GM21737 (cell line): Measurements from ENCODE around the gene ERMP1.
A peak's percentile ranks its signal among the peaks of the same experiment; 100 is the strongest.
"Not testable (repeated sequence)": the region's sequence is repeated elsewhere in the genome, so short reads cannot be mapped to it uniquely, and the experiment has no call there.

Experiments used
- ATAC-seq: cut with Tn5 transposase; IDR thresholded peaks from one replicate; pipeline ENCODE4 v1.9.1; 2021; ENCODE audit warnings: mild to moderate bottlenecking, moderate library complexity; ENCODE audit not compliant: unreplicated experiment

Gene ERMP1, protein sequence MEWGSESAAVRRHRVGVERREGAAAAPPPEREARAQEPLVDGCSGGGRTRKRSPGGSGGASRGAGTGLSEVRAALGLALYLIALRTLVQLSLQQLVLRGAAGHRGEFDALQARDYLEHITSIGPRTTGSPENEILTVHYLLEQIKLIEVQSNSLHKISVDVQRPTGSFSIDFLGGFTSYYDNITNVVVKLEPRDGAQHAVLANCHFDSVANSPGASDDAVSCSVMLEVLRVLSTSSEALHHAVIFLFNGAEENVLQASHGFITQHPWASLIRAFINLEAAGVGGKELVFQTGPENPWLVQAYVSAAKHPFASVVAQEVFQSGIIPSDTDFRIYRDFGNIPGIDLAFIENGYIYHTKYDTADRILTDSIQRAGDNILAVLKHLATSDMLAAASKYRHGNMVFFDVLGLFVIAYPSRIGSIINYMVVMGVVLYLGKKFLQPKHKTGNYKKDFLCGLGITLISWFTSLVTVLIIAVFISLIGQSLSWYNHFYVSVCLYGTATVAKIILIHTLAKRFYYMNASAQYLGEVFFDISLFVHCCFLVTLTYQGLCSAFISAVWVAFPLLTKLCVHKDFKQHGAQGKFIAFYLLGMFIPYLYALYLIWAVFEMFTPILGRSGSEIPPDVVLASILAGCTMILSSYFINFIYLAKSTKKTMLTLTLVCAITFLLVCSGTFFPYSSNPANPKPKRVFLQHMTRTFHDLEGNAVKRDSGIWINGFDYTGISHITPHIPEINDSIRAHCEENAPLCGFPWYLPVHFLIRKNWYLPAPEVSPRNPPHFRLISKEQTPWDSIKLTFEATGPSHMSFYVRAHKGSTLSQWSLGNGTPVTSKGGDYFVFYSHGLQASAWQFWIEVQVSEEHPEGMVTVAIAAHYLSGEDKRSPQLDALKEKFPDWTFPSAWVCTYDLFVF

DNA sequence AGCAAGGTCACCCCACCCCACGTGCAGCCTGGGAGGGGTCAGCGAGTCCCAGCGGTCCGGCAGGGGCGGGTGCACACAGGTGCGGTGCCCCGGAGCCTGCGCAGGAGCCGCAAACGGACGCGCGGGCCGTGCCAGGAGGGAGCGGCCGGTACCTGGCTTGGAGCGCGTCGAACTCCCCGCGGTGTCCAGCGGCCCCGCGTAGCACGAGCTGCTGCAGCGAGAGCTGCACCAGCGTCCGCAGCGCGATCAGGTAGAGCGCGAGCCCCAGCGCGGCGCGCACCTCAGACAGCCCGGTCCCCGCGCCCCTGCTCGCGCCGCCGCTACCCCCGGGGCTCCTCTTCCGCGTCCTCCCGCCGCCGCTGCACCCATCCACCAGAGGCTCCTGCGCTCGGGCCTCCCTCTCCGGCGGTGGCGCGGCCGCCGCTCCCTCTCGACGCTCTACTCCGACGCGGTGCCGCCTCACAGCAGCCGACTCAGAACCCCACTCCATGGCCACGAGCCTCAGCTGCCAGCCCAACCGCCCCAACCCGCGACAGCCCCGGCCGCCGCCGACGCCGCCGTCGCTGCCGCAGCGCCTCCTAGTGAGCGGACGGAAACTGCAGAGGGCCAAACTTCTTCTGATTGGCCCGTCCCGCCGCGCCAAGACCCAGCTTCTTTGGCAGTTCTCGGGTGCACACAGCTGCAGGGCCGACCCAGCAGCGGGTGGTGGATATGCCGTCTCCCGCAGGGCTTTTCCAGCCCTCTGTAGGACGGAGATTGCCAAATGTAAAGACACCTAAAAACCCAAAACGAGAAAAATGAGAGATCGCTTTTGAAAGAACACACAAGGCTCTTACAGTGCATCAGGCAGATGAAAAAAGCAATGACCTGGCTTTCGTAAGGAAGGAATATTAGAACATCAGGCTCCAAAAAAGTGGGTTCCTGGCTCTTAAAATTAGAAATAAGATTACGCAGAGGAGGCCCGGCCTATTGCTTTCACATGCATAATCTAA, at the start of gene ERMP1:
ERMP1 (minus strand) TSS at position 580 of the 992 bp plus-strand sequence; CDS start at position 490, 90 bp downstream.
- ATAC-seq, result peak; percentile 81

DNA sequence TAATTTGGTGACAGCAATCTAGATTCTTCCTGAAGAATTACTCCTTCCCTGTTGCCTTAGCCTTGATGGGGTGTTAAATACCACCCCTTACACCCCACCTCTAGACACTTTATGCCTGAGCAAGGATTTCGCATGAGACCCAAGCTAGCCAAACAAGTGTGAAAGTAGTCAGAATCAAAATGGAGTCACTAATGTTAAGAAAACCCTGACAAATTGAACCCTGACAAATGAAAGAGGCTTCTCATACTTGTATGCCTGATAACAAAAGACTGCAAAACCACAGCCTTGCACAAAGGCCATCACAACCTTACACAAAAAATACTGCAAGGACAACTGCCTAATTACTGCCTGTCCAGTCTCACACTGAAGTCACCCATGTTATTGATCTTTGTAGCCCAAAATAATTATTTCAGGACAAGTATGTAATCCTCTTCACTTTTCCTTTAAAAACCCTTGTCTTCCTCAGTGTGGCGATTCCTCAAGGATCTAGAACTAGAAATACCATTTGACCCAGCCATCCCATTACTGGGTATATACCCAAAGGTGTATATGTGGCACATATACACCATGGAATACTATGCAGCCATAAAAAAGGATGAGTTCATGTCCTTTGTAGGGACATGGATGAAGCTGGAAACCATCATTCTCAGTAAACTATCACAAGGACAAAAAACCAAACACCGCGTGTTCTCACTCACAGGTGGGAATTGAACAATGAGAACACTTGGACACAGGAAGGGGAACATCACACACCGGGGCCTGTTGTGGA, 49.5 kb upstream of the ERMP1 start:
- not testable (repeated sequence) for ATAC-seq

DNA sequence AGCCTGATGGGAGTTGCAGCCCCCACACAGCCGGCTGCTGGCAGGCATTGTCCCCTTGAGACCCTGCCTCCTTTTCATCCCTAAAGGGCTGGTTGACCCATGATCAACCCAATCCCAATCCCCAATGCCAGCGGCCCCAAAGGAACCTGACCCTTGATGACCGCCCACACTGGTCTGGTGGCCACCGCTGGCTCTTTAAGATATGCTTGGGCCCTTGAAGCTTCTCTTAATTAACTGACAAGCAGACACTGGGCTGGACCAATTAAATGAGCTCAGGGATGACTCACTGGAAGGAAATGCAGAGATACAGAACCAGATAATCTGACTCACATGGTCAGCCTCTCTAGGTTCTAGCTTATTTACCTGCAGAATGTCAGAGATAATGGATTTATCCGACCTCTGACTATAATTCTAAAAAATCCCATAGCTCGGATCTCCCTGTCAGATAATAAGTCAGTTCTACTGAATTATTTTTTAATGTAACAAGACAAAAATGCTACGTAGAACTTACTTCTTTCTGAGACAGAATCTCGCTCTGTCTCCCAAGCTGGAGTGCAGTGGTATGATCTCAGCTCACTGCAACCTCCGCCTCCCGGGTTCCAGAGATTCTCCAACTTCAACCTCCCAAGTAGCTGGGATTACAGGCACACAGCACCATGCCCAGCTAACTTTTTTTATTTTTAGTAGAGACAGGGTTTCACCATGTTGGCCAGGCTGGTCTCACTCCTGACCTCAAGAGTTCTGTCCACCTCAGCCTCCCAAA, 46.7 kb upstream of the ERMP1 start:
- ATAC-seq, result no peak

DNA sequence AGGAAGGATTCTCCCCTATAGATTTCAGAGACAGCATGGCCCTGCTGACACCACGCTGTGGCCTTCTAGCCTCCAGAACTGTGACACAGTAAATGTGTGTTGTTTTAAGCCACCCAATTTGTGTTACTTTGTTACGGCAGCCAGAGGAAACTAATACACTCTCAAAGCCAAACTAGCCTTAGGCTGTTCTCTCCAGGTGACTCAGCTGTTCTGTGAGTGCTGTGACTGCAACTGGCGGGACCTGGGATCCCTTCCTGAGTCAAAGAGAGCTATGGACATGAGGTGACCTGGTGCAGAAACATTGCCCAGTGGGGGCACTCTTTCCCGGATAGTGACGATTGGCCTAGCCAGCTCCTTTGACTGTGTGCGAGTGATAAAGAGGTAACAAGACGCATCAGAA, 43.8 kb upstream of the ERMP1 start:
- no peak for ATAC-seq

DNA sequence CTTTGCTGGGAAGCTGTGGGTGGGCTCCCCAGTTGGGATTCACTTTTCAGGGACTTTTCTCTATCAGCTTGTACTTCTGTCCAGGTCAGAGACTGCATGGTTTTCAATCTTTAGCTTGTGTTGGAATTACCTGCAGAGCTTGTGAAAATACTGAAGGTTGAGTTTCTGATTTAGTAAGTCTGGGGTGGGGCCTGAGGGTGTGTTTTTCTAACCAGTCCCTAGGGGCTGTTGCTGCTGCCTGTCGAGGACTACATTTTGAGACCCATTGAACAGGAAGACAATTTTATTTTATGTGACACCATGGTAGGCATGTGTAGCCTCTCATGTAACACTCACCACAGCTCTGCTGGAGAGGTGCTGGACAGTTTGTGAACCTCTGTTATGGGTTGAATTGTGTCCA, 43.1 kb upstream of the ERMP1 start:
- no peak for ATAC-seq

DNA sequence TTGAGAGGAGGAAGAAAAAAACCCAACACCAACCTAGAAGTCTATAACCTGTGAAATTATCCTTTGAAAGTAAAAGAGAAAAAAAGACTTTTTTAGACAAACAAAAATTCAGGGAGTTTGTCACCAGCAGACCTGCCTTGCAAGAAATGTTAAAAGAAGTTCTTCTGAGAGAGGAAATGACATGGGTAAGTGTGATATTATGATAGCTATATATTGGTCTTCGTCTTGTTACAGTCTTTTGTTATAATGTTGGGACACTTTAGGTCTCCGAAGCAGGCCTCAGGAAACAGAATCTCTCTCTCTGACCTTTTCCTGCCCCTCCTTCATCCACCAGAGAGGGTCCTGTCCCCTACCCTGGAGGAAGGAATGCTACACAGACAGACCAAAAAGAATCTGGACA, 41.1 kb upstream of the ERMP1 start:
- no peak for ATAC-seq

DNA sequence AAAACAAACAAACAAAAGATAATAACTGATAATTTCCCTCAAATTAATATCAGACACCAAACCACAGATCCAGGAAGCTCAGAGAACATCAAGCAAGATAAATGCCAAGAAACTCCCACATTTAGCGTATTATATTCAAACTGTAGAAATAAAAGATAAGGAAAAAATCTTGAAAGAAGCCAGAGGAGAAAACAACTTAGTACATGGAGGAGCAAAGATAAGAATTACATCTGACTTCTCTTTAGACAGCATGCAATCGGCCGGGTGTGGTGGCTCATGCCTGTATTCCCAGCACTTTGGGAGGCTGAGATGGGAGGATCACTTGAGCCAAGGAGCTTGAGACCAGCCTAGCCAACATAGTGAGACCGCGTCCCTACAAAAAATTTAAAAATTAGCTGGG, 40.5 kb upstream of the ERMP1 start:
- no peak for ATAC-seq

DNA sequence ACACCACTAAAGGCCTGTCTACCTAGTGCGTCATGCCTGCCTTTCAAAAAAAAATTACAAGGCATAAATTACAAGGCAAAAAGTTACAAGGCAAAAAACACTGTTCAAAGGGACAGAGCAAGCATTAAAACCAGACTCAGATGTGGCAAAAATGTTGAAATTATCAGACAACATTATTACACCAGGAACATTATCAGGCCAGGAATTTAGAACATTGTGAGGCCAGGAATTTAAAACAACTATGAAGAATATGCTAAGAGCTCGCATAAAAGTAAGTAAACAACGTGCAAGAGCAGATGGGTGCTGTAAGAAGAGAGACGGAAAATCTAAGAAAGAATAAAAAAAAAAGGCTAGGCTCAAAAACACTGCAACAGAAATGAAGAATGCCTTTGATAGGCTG, 39.6 kb upstream of the ERMP1 start:
- no peak for ATAC-seq

DNA sequence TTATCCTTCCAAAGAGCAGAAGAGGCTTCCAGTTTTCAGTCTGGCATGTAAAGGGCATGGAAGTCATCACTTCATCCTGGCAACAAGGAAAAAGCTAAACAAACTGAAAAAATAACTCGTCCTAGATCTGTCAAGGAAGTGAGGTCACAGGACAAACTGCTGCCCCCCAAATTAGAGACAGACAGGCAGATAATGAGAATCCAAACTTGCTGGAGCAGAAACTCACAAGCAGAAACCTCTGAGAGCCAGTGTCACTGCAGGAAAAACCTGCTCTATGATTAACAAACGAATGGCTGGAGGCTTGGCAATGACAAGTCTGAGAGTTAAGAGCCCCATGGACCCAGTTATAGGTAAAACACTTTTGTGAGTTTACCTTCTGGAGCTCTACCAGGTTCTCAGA, 38.9 kb upstream of the ERMP1 start:
- ATAC-seq, result no peak

DNA sequence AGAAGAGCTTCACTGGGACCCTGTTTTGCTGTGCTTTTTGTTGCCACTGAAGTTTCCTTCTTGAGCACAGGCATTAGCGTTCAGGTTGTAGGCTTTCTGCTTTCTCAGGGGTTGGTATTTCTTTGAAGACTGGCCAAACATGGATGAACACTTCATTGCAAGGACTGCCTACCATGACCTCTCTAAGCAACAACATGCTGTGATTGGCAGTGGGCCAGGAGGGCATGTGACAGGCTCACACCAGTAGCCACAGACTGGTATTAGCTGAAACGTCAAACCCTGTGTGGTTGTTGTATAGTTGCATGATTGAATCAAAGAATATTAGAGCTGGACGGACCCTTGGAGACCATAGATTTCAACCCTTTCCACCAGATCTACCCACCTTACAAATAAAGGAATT, 37.8 kb upstream of the ERMP1 start:
- ATAC-seq, result no peak

DNA sequence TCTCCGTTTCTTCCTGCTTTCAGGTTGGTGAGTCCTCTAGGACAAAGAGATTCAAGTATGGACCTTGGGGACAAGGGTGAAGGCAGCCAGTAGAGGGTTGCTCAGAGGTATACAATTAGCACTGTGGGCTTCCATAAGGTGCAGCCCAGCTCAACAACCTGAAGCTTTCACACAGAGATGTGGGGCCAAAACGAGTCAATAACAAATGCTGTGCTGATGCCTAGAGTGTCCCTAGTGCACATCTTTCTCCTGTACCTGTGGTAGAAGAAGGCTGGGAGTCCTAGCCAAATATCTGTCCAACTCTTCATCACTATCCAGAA, 37.1 kb upstream of the ERMP1 start:
- ATAC-seq, result no peak

DNA sequence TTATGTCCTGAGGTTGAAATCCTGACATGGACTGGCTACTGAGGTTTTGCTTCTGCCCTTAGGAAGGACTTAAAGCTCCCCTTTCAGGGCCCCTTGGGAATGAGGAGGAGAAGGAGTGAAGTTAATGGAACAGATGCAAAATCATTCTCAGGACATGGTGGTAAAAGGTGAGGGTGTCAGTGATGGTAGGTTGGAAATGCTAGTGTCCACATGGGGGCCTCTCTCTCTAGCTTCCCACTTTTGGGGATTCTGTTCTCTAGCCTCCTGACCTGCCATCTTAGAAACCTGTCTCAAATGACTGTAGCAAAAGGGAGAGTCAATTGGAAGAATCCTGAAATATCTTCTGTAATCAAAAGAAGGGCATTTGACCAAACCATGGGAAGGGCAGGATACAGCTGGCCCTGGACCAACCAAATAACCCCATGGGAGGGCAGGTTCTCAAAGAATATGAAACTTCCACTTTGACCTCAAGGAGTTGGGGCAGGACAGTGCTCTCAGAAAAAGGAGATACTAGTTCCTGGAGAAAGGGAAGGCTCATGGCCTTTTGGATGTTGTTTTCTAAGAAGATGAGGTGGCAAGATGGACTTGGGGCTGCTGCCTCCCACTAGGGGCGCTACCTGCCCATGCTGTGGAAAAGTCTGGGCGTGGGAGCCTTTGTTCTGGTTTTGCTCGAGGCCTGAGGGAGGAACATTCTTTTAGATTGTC, 36.5 kb upstream of the ERMP1 start:
- no peak for ATAC-seq

DNA sequence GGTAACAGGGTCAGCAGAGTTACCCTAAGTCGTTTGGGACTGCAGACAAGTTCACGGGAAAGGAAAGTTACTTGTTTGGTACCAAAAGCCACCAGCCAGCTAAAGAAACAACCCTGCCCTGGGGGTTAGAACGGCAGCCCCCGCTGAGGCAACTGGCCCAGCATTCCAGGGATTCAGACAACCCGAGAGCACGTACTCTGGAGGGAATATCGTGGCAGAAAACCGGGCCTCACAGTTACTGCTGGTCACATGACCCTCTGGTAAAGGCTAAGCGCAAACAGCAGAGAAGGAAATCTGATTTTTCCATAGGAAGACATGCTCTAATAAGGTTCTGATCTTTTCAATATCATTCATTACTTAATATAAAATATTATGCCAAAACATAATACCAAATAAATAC, 35.3 kb upstream of the ERMP1 start:
- ATAC-seq, result no peak

DNA sequence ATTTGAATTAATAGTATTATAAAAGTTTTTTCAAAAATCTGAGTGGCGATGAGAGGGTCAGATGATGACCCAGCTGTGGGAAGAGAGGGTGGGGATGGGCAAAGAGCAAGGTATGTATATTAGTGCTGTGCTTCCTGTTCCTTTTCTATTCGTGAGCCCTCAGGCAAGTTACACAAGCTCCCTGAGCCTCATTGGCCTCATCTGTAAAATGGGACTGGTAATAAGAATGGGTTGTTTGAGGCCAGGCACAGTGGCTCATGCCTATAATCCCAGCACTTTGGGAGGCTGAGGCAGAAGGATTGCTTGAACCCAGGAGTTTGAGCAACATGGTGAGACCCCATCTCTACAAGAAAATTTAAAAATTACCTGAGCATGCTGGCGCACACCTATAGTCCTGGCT, 33.8 kb upstream of the ERMP1 start:
- no peak for ATAC-seq

DNA sequence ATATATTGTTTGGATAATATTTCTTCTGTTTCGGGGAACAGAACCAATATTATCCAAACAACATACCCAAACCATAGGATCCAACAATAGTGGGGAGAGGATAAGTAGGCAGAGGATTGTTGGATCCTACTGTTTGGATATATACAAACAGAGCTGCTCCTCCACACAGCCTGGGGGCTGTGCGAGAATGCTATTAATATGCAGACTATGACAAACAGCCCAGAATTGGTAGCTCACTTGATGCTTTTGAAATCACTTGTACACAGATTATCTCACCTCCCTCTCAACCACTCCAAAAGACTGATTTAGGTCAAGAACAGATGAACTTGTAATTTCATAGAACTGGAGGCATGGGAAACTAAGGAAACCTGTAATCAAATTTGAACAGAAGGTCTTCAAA, 33.4 kb upstream of the ERMP1 start:
- no peak for ATAC-seq

DNA sequence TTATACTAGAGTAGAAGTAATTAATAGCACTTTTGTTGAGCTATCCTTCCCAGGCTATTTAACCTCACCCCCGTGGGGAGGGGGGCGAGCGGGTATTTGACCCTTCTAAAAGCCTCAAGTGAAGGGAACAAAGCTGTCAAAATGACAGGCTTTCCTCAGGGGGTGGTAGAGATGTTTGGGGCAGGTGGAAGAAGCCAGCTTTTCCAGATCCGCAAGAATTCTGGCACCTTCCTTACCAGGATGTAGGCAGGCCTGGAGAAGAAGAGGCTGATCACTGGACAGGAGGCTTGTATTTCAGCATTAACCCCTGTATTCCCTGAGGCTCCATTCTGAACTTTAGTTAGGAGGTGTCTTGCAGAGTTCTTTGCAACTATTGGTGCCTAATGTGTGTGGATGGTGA, 31.5 kb upstream of the ERMP1 start:
- no peak for ATAC-seq

DNA sequence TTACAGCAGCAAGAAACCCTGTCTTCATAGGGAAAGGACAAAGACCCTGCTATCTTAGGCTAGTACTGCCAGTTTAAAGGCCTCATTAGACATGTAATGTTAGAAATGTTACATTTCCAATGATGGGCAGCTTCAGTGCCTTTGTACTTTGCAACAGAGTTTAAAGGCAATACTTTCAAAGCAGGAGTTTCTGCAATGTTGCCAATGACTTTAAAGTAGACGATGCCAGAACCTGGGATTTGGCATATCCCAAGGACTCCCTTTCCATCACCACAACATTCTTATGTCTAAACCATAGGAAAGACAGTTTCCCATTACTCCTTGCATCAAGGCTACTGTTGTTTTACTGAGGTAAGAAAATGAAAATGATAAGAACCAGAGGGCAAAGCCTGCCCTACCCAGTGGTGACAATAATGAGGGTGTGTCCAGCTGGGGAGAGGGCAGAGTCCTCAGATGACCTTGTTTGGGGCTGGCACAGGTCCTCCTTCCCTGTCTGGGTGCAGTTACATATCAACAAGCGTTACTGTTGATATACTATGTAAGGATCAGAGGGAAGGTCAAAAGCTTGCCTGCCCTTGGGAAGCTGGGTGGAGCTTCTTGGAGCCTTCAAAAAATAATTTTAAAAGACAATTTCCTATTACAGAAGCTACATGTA, 30.3 kb upstream of the ERMP1 start:
- no peak for ATAC-seq

DNA sequence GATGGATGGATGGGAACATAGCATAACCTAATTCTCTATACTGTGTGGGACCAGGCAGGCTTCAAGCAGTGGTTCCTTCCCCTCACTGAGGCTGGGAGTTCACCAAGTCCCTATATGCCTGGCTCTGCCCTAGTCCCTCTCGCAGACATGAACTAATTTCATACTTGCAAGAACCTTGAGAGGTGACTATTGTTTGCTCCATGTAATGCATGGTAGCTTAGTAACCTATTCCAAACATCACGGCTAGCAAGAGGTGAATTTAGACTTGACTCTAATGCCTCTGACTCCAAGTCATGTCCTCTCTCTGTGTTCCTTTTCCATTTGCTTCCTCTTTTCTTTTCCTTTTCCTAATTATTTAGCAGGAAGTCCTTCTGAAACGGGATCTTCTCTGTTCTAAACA, 25.9 kb upstream of the ERMP1 start:
- ATAC-seq, result no peak
